ENCODE data around the gene NRG3.

The NRG3 gene

GRCh38 chr10:82236084-82236731 is 361.2 kb downstream of the NRG3 start:
- no peak for DNase-seq

GRCh38 chr10:82238291-82238690 is 363.3 kb downstream of the NRG3 start:
- no peak for DNase-seq

GRCh38 chr10:82240408-82240807 is 365.4 kb downstream of the NRG3 start:
- no peak for DNase-seq

- DNase-seq = no peak
Measured at GRCh38 chr10:82242778-82243177, 367.8 kb downstream of the NRG3 start.

GRCh38 chr10:82245157-82245556 is 370.2 kb downstream of the NRG3 start:
- DNase-seq = no peak

- no peak for DNase-seq
Measured at GRCh38 chr10:82245906-82246560, 371.0 kb downstream of the NRG3 start.

- no peak for DNase-seq
Measured at GRCh38 chr10:82249141-82249540, 374.1 kb downstream of the NRG3 start.

GRCh38 chr10:82251222-82251906 is 376.4 kb downstream of the NRG3 start:
- peak; percentile 61 for DNase-seq

GRCh38 chr10:82252081-82252480 is 377.1 kb downstream of the NRG3 start:
- no peak for DNase-seq

- DNase-seq = no peak
Measured at GRCh38 chr10:82254237-82254636, 379.2 kb downstream of the NRG3 start.

- DNase-seq = no peak
Measured at GRCh38 chr10:82256275-82256674, 381.3 kb downstream of the NRG3 start.

- DNase-seq = no peak
Measured at GRCh38 chr10:82266438-82266837, 391.4 kb downstream of the NRG3 start.

GRCh38 chr10:82267014-82267413 is 392.0 kb downstream of the NRG3 start:
- DNase-seq = no peak

GRCh38 chr10:82267465-82267864 is 392.5 kb downstream of the NRG3 start:
- no peak for DNase-seq

GRCh38 chr10:82267960-82268359 is 393.0 kb downstream of the NRG3 start:
- DNase-seq = no peak

GRCh38 chr10:82277591-82277990 is 402.6 kb downstream of the NRG3 start:
- no peak for DNase-seq

- no peak for DNase-seq
Measured at GRCh38 chr10:82278401-82279182, 403.6 kb downstream of the NRG3 start.

- no peak for DNase-seq
Measured at GRCh38 chr10:82282782-82283456, 407.9 kb downstream of the NRG3 start.

- DNase-seq = no peak
Measured at GRCh38 chr10:82284180-82284579, 409.2 kb downstream of the NRG3 start.

GRCh38 chr10:82288461-82288881 is 413.5 kb downstream of the NRG3 start:
- no peak for DNase-seq

GRCh38 chr10:82289945-82290344 is 415.0 kb downstream of the NRG3 start:
- DNase-seq = no peak

GRCh38 chr10:82294874-82295378 is 419.9 kb downstream of the NRG3 start:
- no peak for DNase-seq

- DNase-seq = no peak
Measured at GRCh38 chr10:82308641-82309040, 433.6 kb downstream of the NRG3 start.

Data from retina (tissue), 1 donor.